ENCODE measurements around the gene SSR1. TPM values are rescaled to one million over a fixed set of nuclear protein-coding genes. Genes with fewer than 3 reads are reported as not detected.

SSR1 gene
- total and polyA plus RNA-seq, 4 donors: 43.6 to 115 (median 79.9) TPM

- TF ChIP-seq, protein P1, sequence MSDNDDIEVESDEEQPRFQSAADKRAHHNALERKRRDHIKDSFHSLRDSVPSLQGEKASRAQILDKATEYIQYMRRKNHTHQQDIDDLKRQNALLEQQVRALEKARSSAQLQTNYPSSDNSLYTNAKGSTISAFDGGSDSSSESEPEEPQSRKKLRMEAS (IDR thresholded peaks at IDR 0.05): no peak
- TF ChIP-seq RXRA (IDR thresholded peaks at IDR 0.05): no peak
Observed at GRCh38 chr6:7234547-7234946, 78.5 kb downstream of the SSR1 start (continued).

GRCh38 chr6:7232351-7232750, 80.6 kb downstream of the SSR1 start:
- no peaks in the 10 kb centered on the region for H3K27me3 ChIP-seq (ENCODE audit: control insufficient read depth in 4 of 4, insufficient read depth in 4 of 4, low read length in 3 of 4)
- no peaks in the 10 kb centered on the region for H3K9me3 ChIP-seq (ENCODE audit: control insufficient read depth in 4 of 4, low read length in 3 of 4)
- TF ChIP-seq, protein P2, sequence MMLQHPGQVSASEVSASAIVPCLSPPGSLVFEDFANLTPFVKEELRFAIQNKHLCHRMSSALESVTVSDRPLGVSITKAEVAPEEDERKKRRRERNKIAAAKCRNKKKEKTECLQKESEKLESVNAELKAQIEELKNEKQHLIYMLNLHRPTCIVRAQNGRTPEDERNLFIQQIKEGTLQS (IDR thresholded peaks at IDR 0.05): no peak
- TF ChIP-seq TAF1 (conservative IDR thresholded peaks at IDR 0.05): no peak
- TF ChIP-seq YY1 (IDR thresholded peaks at IDR 0.05): no peak
- TF ChIP-seq, protein P3, sequence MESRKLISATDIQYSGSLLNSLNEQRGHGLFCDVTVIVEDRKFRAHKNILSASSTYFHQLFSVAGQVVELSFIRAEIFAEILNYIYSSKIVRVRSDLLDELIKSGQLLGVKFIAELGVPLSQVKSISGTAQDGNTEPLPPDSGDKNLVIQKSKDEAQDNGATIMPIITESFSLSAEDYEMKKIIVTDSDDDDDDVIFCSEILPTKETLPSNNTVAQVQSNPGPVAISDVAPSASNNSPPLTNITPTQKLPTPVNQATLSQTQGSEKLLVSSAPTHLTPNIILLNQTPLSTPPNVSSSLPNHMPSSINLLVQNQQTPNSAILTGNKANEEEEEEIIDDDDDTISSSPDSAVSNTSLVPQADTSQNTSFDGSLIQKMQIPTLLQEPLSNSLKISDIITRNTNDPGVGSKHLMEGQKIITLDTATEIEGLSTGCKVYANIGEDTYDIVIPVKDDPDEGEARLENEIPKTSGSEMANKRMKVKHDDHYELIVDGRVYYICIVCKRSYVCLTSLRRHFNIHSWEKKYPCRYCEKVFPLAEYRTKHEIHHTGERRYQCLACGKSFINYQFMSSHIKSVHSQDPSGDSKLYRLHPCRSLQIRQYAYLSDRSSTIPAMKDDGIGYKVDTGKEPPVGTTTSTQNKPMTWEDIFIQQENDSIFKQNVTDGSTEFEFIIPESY (IDR thresholded peaks at IDR 0.05): no peak
- TF ChIP-seq RXRA (IDR thresholded peaks at IDR 0.05): no peak
- no peak for TF ChIP-seq FOXA2 (IDR thresholded peaks at IDR 0.05)
- no peak for TF ChIP-seq JUND (IDR thresholded peaks at IDR 0.05)
- TF ChIP-seq, protein P4, sequence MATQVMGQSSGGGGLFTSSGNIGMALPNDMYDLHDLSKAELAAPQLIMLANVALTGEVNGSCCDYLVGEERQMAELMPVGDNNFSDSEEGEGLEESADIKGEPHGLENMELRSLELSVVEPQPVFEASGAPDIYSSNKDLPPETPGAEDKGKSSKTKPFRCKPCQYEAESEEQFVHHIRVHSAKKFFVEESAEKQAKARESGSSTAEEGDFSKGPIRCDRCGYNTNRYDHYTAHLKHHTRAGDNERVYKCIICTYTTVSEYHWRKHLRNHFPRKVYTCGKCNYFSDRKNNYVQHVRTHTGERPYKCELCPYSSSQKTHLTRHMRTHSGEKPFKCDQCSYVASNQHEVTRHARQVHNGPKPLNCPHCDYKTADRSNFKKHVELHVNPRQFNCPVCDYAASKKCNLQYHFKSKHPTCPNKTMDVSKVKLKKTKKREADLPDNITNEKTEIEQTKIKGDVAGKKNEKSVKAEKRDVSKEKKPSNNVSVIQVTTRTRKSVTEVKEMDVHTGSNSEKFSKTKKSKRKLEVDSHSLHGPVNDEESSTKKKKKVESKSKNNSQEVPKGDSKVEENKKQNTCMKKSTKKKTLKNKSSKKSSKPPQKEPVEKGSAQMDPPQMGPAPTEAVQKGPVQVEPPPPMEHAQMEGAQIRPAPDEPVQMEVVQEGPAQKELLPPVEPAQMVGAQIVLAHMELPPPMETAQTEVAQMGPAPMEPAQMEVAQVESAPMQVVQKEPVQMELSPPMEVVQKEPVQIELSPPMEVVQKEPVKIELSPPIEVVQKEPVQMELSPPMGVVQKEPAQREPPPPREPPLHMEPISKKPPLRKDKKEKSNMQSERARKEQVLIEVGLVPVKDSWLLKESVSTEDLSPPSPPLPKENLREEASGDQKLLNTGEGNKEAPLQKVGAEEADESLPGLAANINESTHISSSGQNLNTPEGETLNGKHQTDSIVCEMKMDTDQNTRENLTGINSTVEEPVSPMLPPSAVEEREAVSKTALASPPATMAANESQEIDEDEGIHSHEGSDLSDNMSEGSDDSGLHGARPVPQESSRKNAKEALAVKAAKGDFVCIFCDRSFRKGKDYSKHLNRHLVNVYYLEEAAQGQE (IDR thresholded peaks at IDR 0.05): no peak
- no peak for TF ChIP-seq FOXA1 (IDR thresholded peaks at IDR 0.05)
- TF ChIP-seq, protein P1 (IDR thresholded peaks at IDR 0.05): no peak
- TF ChIP-seq, protein P5, sequence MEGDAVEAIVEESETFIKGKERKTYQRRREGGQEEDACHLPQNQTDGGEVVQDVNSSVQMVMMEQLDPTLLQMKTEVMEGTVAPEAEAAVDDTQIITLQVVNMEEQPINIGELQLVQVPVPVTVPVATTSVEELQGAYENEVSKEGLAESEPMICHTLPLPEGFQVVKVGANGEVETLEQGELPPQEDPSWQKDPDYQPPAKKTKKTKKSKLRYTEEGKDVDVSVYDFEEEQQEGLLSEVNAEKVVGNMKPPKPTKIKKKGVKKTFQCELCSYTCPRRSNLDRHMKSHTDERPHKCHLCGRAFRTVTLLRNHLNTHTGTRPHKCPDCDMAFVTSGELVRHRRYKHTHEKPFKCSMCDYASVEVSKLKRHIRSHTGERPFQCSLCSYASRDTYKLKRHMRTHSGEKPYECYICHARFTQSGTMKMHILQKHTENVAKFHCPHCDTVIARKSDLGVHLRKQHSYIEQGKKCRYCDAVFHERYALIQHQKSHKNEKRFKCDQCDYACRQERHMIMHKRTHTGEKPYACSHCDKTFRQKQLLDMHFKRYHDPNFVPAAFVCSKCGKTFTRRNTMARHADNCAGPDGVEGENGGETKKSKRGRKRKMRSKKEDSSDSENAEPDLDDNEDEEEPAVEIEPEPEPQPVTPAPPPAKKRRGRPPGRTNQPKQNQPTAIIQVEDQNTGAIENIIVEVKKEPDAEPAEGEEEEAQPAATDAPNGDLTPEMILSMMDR (IDR thresholded peaks at IDR 0.05; ENCODE audit: low read depth, low read length, missing input control): no peak
- TF ChIP-seq RAD21 (IDR thresholded peaks at IDR 0.05): no peak
- TF ChIP-seq SP1 (IDR thresholded peaks at IDR 0.05): no peak
- TF ChIP-seq NR2F2 (IDR thresholded peaks at IDR 0.05): no peak
- no peak for TF ChIP-seq HNF4G (IDR thresholded peaks at IDR 0.05)
- TF ChIP-seq EGR1 (IDR thresholded peaks at IDR 0.05; ENCODE audit: low read depth in 2 of 2): no peak
- TF ChIP-seq HNF4A (conservative IDR thresholded peaks at IDR 0.05): no peak
- H3K9ac ChIP-seq (ENCODE audit: low read depth in 1 of 2, low read length in 2 of 2): no peak overlapping the region
- H3K27ac ChIP-seq (ENCODE audit: low read depth in 1 of 2, low read length in 2 of 2): no peak overlapping the region
- H3K4me1 ChIP-seq (ENCODE audit: control insufficient read depth in 4 of 4, insufficient read depth in 4 of 4, low read length in 3 of 4): peaks cover 7 to 35% (median 28%) of the 10 kb centered on the region in 4 donors
- H3K36me3 ChIP-seq (ENCODE audit: control insufficient read depth in 4 of 4, insufficient read depth in 3 of 4, low read depth in 1 of 4, low read length in 3 of 4): peaks cover 23 to 43% (median 33%) of the 10 kb centered on the region in 4 donors
- no peak for DNase-seq (ENCODE audit: low spot score)
- no peak overlapping the region for H3K4me3 ChIP-seq (ENCODE audit: low read depth in 1 of 3, low read length in 3 of 3)
- 82% methylated on average over 2 of the region's 2 CpGs for WGBS

Measured in liver (tissue), 9 donors.